Measurements from ENCODE around the gene MTCL3. TPM values are rescaled to one million over a fixed set of nuclear protein-coding genes. Genes with fewer than 3 reads are reported as not detected.

MTCL3 gene

GRCh38 chr6:127434651-127435050, 84.5 kb downstream of the MTCL3 start:
- no peak for TF ChIP-seq CTCF (IDR thresholded peaks at IDR 0.05; ENCODE audit: low read depth)

GRCh38 chr6:127423921-127424320, 95.2 kb downstream of the MTCL3 start:
- no peak for TF ChIP-seq CTCF (IDR thresholded peaks at IDR 0.05; ENCODE audit: low read depth)

Small RNA genes lying within 50 kb of the gene (small RNA-seq; reads per million reads assigned to genes)
- not detected for gene KIAA0408

Other genes with a start within 250 kb of the MTCL3 start
- 100 to 1,000 TPM in 3 of 4 donors, 10 to 100 TPM in 1; 83.8 to 139 (median 122) TPM for gene ECHDC1, start 175.7 kb downstream of the MTCL3 start, total RNA-seq
- gene KIAA0408, start 59.9 kb downstream of the MTCL3 start, total RNA-seq, result 10 to 100 TPM in 3 of 4 donors, 1 to 10 TPM in 1; 7.2 to 85.9 (median 51.7) TPM
- not detected for gene C6orf58, start 57.8 kb upstream of the MTCL3 start, total RNA-seq